ENCODE results near the gene TSPAN7.

TSPAN7 gene

DNA sequence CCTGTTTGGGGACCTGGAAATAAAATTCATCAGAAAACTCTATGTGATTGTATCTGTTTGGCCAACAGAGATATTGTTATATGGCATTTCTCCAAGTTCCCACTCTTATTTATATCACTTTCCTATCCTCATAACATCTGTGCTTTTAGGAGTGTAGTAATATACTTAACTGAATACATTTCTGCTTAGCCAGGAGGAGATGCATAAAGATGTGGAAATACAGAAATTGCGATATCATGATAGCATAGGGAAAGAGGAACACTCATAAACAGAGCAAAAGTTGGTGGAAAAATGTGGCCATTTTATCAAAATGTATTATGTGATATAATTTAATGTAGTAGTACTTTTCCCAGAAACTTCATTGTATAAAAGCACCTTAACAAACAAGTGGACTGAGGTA is 46.1 kb upstream of the TSPAN7 start:
- no peaks in the 10 kb centered on the region for H4K20me1 ChIP-seq (ENCODE audit: low read depth, low read length)
- no peaks in the 10 kb centered on the region for H3K27me3 ChIP-seq (ENCODE audit: low read length)
- H3F3A ChIP-seq (ENCODE audit: insufficient read depth): no peaks in the 10 kb centered on the region
- H3K4me3 ChIP-seq (ENCODE audit: insufficient read depth, low read length, poor library complexity, severe bottlenecking): no peak overlapping the region
- H3K36me3 ChIP-seq (ENCODE audit: low read length): no peaks in the 10 kb centered on the region
- TF ChIP-seq, protein P1, sequence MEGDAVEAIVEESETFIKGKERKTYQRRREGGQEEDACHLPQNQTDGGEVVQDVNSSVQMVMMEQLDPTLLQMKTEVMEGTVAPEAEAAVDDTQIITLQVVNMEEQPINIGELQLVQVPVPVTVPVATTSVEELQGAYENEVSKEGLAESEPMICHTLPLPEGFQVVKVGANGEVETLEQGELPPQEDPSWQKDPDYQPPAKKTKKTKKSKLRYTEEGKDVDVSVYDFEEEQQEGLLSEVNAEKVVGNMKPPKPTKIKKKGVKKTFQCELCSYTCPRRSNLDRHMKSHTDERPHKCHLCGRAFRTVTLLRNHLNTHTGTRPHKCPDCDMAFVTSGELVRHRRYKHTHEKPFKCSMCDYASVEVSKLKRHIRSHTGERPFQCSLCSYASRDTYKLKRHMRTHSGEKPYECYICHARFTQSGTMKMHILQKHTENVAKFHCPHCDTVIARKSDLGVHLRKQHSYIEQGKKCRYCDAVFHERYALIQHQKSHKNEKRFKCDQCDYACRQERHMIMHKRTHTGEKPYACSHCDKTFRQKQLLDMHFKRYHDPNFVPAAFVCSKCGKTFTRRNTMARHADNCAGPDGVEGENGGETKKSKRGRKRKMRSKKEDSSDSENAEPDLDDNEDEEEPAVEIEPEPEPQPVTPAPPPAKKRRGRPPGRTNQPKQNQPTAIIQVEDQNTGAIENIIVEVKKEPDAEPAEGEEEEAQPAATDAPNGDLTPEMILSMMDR (IDR thresholded peaks at IDR 0.05; ENCODE audit: insufficient read depth, low read length, poor library complexity, severe bottlenecking): no peak
- H3K9me2 ChIP-seq (replicated peaks; ENCODE audit: insufficient read depth, low read length): no peaks in the 10 kb centered on the region
- no peak overlapping the region for H3K4me2 ChIP-seq (ENCODE audit: low read depth, low read length, poor library complexity, severe bottlenecking)
- H3K9ac ChIP-seq (ENCODE audit: low read length): no peak overlapping the region
- no peak overlapping the region for H3K27ac ChIP-seq (ENCODE audit: low read depth, low read length)
- no peaks in the 10 kb centered on the region for H3K79me2 ChIP-seq (ENCODE audit: insufficient read depth, low read length)
- no peak overlapping the region for H2AFZ ChIP-seq (ENCODE audit: low read depth, low read length, severe bottlenecking)
- H3K9me3 ChIP-seq (ENCODE audit: insufficient read depth, low read length): no peaks in the 10 kb centered on the region

DNA sequence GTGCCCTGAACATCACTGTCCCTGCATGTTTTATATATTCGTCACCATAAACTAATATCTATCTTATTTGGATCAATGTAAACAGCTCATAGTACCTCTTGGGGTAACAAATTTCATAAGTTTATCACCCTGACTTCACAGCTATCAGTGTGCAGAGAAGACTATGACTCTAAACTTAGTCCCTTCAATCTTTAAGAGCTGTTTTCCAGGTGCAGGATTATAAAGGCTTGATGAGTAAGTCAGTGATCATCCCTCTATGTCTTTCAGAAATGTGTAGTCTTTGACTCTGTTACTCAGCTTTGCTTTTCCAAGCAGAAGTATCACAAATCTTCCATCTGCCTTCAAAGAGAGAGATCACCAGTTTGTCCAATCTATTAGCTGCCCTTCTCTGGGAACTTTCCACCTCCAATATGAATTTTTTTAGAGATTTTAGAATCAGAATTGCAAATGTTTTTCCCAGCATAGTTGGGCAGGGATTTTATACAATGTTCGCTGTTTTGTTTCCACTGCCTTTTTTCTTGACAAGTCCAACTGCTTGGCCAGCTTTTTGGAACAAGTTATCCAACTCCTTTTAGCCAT is 45.1 kb upstream of the TSPAN7 start:
- no peaks in the 10 kb centered on the region for H3K27me3 ChIP-seq (ENCODE audit: low read length)
- H3K9ac ChIP-seq (ENCODE audit: low read length): no peak overlapping the region
- no peak overlapping the region for H3K27ac ChIP-seq (ENCODE audit: low read depth, low read length)
- no peak overlapping the region for H3K4me3 ChIP-seq (ENCODE audit: insufficient read depth, low read length, poor library complexity, severe bottlenecking)
- H3K79me2 ChIP-seq (ENCODE audit: insufficient read depth, low read length): no peaks in the 10 kb centered on the region
- H3K4me2 ChIP-seq (ENCODE audit: low read depth, low read length, poor library complexity, severe bottlenecking): no peak overlapping the region
- H3F3A ChIP-seq (ENCODE audit: insufficient read depth): no peaks in the 10 kb centered on the region
- no peaks in the 10 kb centered on the region for H4K20me1 ChIP-seq (ENCODE audit: low read depth, low read length)
- no peak overlapping the region for H2AFZ ChIP-seq (ENCODE audit: low read depth, low read length, severe bottlenecking)
- no peaks in the 10 kb centered on the region for H3K9me2 ChIP-seq (replicated peaks; ENCODE audit: insufficient read depth, low read length)
- no peak for TF ChIP-seq EZH2phosphoT487 (conservative IDR thresholded peaks at IDR 0.05; ENCODE audit: low read length)
- TF ChIP-seq, protein P1 (IDR thresholded peaks at IDR 0.05; ENCODE audit: insufficient read depth, low read length, poor library complexity, severe bottlenecking): no peak
- no peaks in the 10 kb centered on the region for H3K9me3 ChIP-seq (ENCODE audit: insufficient read depth, low read length)
- H3K36me3 ChIP-seq (ENCODE audit: low read length): no peaks in the 10 kb centered on the region

DNA sequence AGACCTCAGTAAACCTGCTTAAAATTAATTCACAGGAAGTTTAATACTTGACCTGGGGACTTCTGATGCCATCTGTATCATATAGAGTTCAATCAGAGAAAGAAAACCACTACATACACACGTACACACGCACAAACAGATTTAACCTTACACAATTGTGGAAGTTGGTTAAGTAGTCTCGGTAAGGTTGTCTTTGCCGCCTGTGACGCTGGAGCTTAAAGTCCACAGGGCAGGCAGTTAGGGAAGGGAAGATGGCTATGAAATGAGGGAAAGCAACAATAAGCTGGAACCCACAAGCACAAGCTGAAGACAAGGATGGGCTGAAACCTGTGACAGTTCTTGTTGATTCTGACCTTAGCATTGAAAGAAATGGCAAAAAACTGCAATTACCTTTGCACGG is 41.7 kb upstream of the TSPAN7 start:
- H3K9me2 ChIP-seq (replicated peaks; ENCODE audit: insufficient read depth, low read length): no peaks in the 10 kb centered on the region

More for the DNA sequence above, 41.7 kb upstream of the TSPAN7 start:
- Histone ChIP-seq H4K20me1 (ENCODE audit: low read depth, low read length) (no peaks in the 10 kb centered on the region), H2AFZ (ENCODE audit: low read depth, low read length, severe bottlenecking) (no peak overlapping the region), H3K4me3 (ENCODE audit: insufficient read depth, low read length, poor library complexity, severe bottlenecking) (no peak overlapping the region), H3K9ac (ENCODE audit: low read length) (no peak overlapping the region), H3K9me3 (ENCODE audit: insufficient read depth, low read length) (no peaks in the 10 kb centered on the region), H3F3A (ENCODE audit: insufficient read depth) (no peaks in the 10 kb centered on the region), H3K79me2 (ENCODE audit: insufficient read depth, low read length) (no peaks in the 10 kb centered on the region), H3K4me2 (ENCODE audit: low read depth, low read length, poor library complexity, severe bottlenecking) (no peak overlapping the region), H3K27me3 (ENCODE audit: low read length) (no peaks in the 10 kb centered on the region), H3K36me3 (ENCODE audit: low read length) (no peaks in the 10 kb centered on the region), H3K27ac (ENCODE audit: low read depth, low read length) (no peak overlapping the region)
- no peak for TF ChIP-seq EZH2phosphoT487 (conservative IDR thresholded peaks at IDR 0.05; ENCODE audit: low read length)
- TF ChIP-seq, protein P1 (IDR thresholded peaks at IDR 0.05; ENCODE audit: insufficient read depth, low read length, poor library complexity, severe bottlenecking): no peak
